Activated CD8-positive, alpha-beta memory T cell treated with anti-CD3 and anti-CD28 coated beads, Interleukin-2, amount 50 U/mL, for 1 hour (primary cell): ENCODE data around the gene UBTD1.

Experiments
- DNase-seq: peaks from one replicate; pipeline ENCODE4 v3.0.0-alpha.2; 2020; ENCODE audit errors: extremely low read depth

UBTD1 gene

GRCh38 chr10:97618285-97618684 is 119.6 kb downstream of the UBTD1 start:
- no peak for DNase-seq

- no peak for DNase-seq
Measured at GRCh38 chr10:97618733-97619132, 120.0 kb downstream of the UBTD1 start.
